ENCODE measurements around the gene RPL18.

Gene RPL18

GRCh38 chr19:48618916-48619691, at the start of gene RPL18, which contains the start of gene SPHK2:
Gene RPL18, minus strand, starts transcription at chr19:48619178. Its CDS starts 35 bp downstream, at chr19:48619143.
Gene SPHK2, plus strand, starts transcription at chr19:48619506. Its CDS starts 1,009 bp downstream, at chr19:48620515.
- H3K9me3 ChIP-seq (ENCODE audit: severe bottlenecking), result no peaks in the 10 kb centered on the region
- ATAC-seq (ENCODE audit: low read depth) (peak; percentile 74), DNase-seq (ENCODE audit: low spot score) (peak; percentile 97)
- H3K4me3 ChIP-seq (ENCODE audit: severe bottlenecking), result peak within 1 kb of the TSS; percentile 77
- TF ChIP-seq CTCF (IDR thresholded peaks at IDR 0.05; ENCODE audit: poor library complexity, severe bottlenecking), result peak; percentile 7
- H3K36me3 ChIP-seq (ENCODE audit: low read depth), result peaks cover 40% of the 10 kb centered on the region
- peaks cover 33% of the 10 kb centered on the region for H3K4me1 ChIP-seq (ENCODE audit: insufficient read depth, poor library complexity, severe bottlenecking)
- peak within 1 kb of the TSS; percentile 78 for H3K27ac ChIP-seq (ENCODE audit: poor library complexity, severe bottlenecking)
- no peaks in the 10 kb centered on the region for H3K27me3 ChIP-seq (ENCODE audit: insufficient read depth, poor library complexity, severe bottlenecking)

GRCh38 chr19:48668761-48669160, 49.8 kb upstream of the RPL18 start:
- Histone ChIP-seq H3K9me3 (ENCODE audit: severe bottlenecking) (no peaks in the 10 kb centered on the region), H3K36me3 (ENCODE audit: low read depth) (no peaks in the 10 kb centered on the region), H3K4me1 (ENCODE audit: insufficient read depth, poor library complexity, severe bottlenecking) (no peaks in the 10 kb centered on the region), H3K27ac (ENCODE audit: poor library complexity, severe bottlenecking) (no peak overlapping the region), H3K27me3 (ENCODE audit: insufficient read depth, poor library complexity, severe bottlenecking) (no peaks in the 10 kb centered on the region), H3K4me3 (ENCODE audit: severe bottlenecking) (no peak overlapping the region)
- DNase-seq (ENCODE audit: low spot score) (no peak), ATAC-seq (ENCODE audit: low read depth) (no peak)
- TF ChIP-seq CTCF (IDR thresholded peaks at IDR 0.05; ENCODE audit: poor library complexity, severe bottlenecking), result no peak

- Histone ChIP-seq H3K27me3 (ENCODE audit: insufficient read depth, poor library complexity, severe bottlenecking) (no peaks in the 10 kb centered on the region), H3K4me3 (ENCODE audit: severe bottlenecking) (no peak overlapping the region), H3K4me1 (ENCODE audit: insufficient read depth, poor library complexity, severe bottlenecking) (no peaks in the 10 kb centered on the region), H3K27ac (ENCODE audit: poor library complexity, severe bottlenecking) (no peak overlapping the region), H3K36me3 (ENCODE audit: low read depth) (no peaks in the 10 kb centered on the region), H3K9me3 (ENCODE audit: severe bottlenecking) (no peaks in the 10 kb centered on the region)
- ATAC-seq (ENCODE audit: low read depth) (no peak), DNase-seq (ENCODE audit: low spot score) (no peak)
- no peak for TF ChIP-seq CTCF (IDR thresholded peaks at IDR 0.05; ENCODE audit: poor library complexity, severe bottlenecking)
Observed at GRCh38 chr19:48668332-48668731, 49.4 kb upstream of the RPL18 start.

GRCh38 chr19:48665786-48666185, 46.8 kb upstream of the RPL18 start:
- TF ChIP-seq CTCF (IDR thresholded peaks at IDR 0.05; ENCODE audit: poor library complexity, severe bottlenecking), result no peak
- ATAC-seq (ENCODE audit: low read depth), result no peak
- peaks cover 3% of the 10 kb centered on the region for H3K4me1 ChIP-seq (ENCODE audit: insufficient read depth, poor library complexity, severe bottlenecking)

GRCh38 chr19:48664476-48664875, 45.5 kb upstream of the RPL18 start:
- Histone ChIP-seq H3K4me1 (ENCODE audit: insufficient read depth, poor library complexity, severe bottlenecking) (peaks cover 3% of the 10 kb centered on the region), H3K36me3 (ENCODE audit: low read depth) (no peaks in the 10 kb centered on the region), H3K4me3 (ENCODE audit: severe bottlenecking) (no peak overlapping the region), H3K27ac (ENCODE audit: poor library complexity, severe bottlenecking) (no peak overlapping the region), H3K9me3 (ENCODE audit: severe bottlenecking) (no peaks in the 10 kb centered on the region), H3K27me3 (ENCODE audit: insufficient read depth, poor library complexity, severe bottlenecking) (no peaks in the 10 kb centered on the region)
- DNase-seq (ENCODE audit: low spot score), result no peak
- no peak for ATAC-seq (ENCODE audit: low read depth)
- TF ChIP-seq CTCF (IDR thresholded peaks at IDR 0.05; ENCODE audit: poor library complexity, severe bottlenecking), result no peak

More at GRCh38 chr19:48665786-48666185, 46.8 kb upstream of the RPL18 start:
- H3K27ac ChIP-seq (ENCODE audit: poor library complexity, severe bottlenecking), result no peak overlapping the region
- no peaks in the 10 kb centered on the region for H3K9me3 ChIP-seq (ENCODE audit: severe bottlenecking)
- H3K27me3 ChIP-seq (ENCODE audit: insufficient read depth, poor library complexity, severe bottlenecking), result no peaks in the 10 kb centered on the region
- H3K36me3 ChIP-seq (ENCODE audit: low read depth), result no peaks in the 10 kb centered on the region
- no peak overlapping the region for H3K4me3 ChIP-seq (ENCODE audit: severe bottlenecking)
- DNase-seq (ENCODE audit: low spot score), result no peak
